Hematopoietic multipotent progenitor cell treated with erythropoietin and hydrocortisone succinate and interleukin-3 and kit ligand, for 6 days (in vitro differentiated cells): Measurements from ENCODE around the gene ATP6V1G2.
A peak's percentile ranks its signal among the peaks of the same experiment; 100 is the strongest.
"Not testable (repeated sequence)": the region's sequence is repeated elsewhere in the genome, so short reads cannot be mapped to it uniquely, and the experiment has no call there.

Experiments used
- DNase-seq: peaks from one replicate; pipeline ENCODE4 v3.0.0-alpha.2; 2015

ATP6V1G2 gene

DNA sequence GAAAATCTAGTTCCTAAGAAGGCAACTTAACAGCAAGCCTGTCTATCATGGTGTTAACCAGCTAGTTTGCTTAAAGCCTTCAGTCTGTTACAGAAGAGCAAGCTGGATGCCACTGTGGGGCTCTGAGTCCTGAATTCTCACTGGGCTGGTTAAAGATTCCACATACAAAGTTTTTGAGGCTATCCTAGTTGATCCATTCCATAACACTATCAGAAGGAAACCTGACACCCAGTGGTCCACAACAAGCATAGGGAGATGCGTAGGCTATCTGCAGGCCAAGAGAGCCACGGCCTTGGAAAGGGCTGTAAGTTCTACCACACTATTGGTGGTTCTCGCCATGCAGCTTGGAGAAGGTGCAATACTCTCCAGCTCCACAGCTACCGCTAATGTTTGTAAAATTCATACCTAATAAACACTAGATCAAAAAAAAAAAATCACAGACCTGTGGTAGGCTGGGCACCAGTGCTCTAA, 18.1 kb downstream of the ATP6V1G2 start:
- DNase-seq = peak; percentile 24

DNA sequence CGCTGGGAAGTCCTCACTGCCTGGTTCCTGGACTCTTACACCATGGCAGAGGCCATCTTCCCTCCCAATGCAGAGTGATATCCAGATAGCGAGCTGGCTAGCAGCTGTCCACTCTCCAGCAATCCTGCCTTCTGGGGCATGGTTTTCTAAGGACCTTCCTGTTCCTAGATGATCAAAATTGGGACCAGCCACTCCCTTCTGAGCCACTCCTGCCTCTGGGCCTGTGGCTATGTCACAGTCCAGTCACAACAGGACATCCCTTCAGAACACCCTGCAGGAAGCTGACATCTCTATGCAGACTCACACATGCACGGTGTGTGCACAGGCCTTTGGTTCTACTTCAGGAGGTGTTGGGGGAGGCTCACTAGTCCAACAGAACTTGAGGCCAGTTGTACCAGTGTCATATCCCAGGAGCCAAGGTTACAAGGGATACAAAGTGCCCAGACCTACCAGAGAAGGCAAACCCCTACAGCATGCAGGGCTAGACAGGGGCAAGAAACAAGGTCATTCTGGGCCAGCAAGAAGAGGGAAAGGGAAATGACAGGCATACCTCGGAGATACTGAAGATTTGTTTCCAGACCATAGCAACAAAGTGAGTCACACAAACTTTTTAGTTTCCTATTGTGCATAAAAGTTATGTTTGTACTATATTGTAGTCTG, 20.3 kb downstream of the ATP6V1G2 start:
- DNase-seq = no peak

DNA sequence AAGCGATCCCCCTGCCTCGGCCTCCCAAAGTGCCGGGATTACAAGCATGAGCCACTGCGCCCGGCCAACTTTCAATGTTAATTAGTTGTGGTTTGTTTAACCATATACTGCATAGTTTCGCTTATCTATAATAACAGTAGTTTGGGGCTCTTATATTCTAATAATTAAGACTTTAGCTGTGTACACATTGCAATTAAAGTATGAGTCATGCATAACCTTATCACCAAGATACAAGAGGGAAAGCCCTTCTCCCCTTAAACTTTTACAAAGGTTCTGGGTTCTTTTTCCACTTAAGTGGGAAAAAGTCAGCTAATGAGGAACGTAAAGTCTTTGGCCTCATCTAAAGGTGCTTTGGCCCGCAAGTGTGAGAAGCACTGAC, 20.9 kb downstream of the ATP6V1G2 start:
- DNase-seq = peak; percentile 84

- DNase-seq = no peak
These were observed 24.6 kb downstream of the ATP6V1G2 start for GRCh38 chr6:31521835-31522234.

GRCh38 chr6:31513456-31514165, 32.8 kb downstream of the ATP6V1G2 start:
- DNase-seq = no peak

DNA sequence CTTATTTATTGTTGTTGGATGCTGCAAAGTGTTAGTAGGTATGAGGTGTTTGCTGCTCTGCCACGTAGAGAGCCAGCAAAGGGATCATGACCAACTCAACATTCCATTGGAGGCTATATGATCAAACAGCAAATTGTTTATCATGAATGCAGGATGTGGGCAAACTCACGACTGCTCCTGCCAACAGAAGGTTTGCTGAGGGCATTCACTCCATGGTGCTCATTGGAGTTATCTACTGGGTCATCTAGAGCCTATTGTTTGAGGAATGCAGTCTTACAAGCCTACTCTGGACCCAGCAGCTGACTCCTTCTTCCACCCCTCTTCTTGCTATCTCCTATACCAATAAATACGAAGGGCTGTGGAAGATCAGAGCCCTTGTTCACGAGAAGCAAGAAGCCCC, 36.4 kb downstream of the ATP6V1G2 start:
- no peak for DNase-seq

GRCh38 chr6:31509036-31509435, 37.4 kb downstream of the ATP6V1G2 start:
- DNase-seq = not testable (repeated sequence)

GRCh38 chr6:31502586-31502985, 43.8 kb downstream of the ATP6V1G2 start:
- no peak for DNase-seq

GRCh38 chr6:31499648-31500047, 46.8 kb downstream of the ATP6V1G2 start:
- DNase-seq = not testable (repeated sequence)

DNA sequence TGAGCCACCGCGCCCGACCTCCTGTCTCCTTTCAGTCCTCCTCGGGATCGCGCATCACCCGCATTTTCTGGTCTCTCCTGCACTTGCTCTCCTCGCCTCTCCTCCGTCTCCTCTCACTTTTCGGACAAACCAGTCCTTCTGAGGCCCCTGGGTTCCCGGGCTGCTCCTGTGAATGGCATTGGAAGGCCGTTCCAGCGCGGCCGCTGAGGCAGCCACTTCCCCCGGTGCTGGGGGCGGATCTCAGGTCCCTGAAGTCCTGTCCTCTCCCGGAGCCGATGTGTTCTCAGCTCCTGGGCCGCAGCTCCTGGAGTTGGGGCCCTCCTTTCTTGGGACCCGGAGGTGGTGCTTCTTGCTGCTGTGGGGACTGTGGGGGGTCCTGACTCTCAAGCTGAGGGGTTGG, 47.7 kb downstream of the ATP6V1G2 start:
- peak; percentile 17 for DNase-seq

- peak; percentile 96 for DNase-seq
These were observed 48.6 kb downstream of the ATP6V1G2 start, which contains the start of gene MICB for GRCh38 chr6:31497531-31498476. Gene MICB, plus strand, starts transcription at chr6:31498145. Its CDS starts 49 bp downstream, at chr6:31498194.

- DNase-seq = not testable (repeated sequence)
These were observed 49.6 kb downstream of the ATP6V1G2 start for GRCh38 chr6:31496826-31497225.

DNA sequence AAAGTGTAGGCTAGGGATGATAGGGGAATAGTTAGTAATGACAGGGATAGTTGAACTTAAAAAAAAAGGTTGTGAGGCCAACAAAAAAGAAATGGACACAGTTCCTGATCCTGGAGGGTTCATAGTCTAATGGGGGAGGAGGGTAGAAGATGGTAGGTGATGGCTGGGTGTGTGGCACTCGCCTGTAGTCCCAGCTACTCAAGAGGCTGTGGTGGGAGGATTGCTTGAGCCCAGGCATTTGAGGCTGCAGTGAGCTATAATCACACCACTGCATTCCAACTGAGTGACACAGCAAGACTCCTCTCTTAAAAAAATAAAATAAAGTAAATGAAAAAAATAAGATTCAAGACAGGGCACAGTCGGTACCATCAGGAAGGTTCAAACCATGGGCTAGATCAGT, 50.8 kb downstream of the ATP6V1G2 start:
- DNase-seq = peak; percentile 26
